Measurements from ENCODE around the gene IFIT3.

Gene IFIT3

DNA sequence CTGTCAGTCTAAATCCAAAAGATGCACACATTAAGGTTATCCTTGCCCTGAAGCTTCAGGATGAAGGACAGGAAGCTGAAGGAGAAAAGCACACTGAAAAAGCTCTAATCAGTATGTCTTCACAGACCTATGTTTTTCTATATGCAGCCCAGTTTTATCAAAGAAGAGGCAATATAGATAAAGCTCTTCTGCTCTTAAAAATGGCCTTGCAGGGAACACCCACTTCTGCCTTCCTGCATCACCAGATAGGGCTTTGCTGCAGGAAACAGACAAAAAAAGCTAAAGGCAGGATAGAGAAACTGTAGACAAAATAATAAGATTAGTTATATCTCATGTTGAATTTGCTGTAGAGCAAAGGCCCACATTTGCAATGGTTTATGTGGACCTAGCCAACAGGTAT, 35.1 kb downstream of the IFIT3 start:
- Mint-ChIP-seq H3K36me3 (ENCODE audit: insufficient read depth) (no peaks in the 10 kb centered on the region), H3K4me1 (ENCODE audit: low read depth in 2 of 2) (peaks cover 7 to 8% of the 10 kb centered on the region in 2 donors), H3K27me3 (peaks cover 0 to 11% of the 10 kb centered on the region in 2 donors), H3K9me3 (peaks cover 0 to 1% of the 10 kb centered on the region in 2 donors), H3K4me3 (no peak overlapping the region), H3K27ac (no peak overlapping the region)
- ATAC-seq (replicated peaks) (no peak), DNase-seq (no peak)

DNA sequence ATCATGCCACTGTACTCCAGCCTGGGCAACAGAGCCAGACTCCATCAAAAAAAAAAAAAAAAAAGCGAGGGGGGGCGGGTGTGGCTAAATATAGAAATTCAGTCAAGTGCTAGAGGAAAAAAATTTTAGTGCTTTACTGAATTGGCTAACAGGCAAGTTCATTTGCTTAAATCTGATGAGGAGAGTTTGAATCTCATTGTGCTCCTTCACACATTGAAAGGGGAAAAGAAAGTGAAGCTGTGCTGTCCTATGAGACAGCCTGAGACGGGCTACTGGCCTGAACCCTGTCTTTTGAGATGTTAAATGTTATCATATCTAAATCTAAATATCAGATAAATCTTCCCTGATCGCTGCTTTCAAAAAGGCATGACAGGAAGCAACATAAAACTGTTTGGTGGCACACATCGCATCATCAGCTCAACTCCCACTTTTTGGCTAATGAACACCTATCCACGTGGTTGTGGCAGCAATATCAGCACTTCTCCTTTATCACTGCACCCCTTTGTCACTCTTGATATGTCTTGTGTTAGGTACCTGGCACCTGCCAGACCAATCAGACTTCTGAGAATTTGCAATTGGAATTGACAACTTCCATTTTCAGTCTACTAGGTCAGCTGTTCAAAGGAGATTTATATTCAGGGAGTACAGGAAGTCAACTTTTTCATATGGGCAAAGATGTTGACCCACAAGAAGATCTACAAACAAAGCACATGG, 36.1 kb downstream of the IFIT3 start:
- H3K4me3 Mint-ChIP-seq = no peak overlapping the region
- H3K9me3 Mint-ChIP-seq = peaks cover 0 to 1% of the 10 kb centered on the region in 2 donors
- DNase-seq (no peak), ATAC-seq (replicated peaks) (no peak)
- H3K27ac Mint-ChIP-seq = no peak overlapping the region
- peaks cover 10 to 15% of the 10 kb centered on the region in 2 donors for H3K4me1 Mint-ChIP-seq (ENCODE audit: low read depth in 2 of 2)
- peaks cover 0 to 11% of the 10 kb centered on the region in 2 donors for H3K27me3 Mint-ChIP-seq
- no peaks in the 10 kb centered on the region for H3K36me3 Mint-ChIP-seq (ENCODE audit: insufficient read depth)

DNA sequence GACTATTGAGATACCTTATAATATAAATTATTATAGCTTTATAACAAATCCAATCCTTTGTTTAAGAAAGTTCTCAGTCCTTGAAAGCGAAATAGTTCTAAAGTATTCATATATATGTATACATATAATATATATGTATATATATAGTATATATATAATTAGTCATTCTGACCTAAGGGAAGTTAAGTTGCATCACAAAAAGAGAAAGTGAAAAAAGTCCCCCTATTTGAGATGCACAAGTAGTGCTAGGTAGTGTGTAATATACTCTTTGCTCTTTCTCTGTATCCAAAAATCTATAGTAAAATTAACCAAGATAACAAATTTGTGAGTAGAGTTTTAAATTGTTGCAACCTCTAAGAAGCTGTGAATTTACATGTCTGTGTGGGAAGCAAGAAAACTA, 36.7 kb downstream of the IFIT3 start:
- DNase-seq (no peak), ATAC-seq (replicated peaks) (no peak)
- Mint-ChIP-seq H3K9me3 (peaks cover 0 to 1% of the 10 kb centered on the region in 2 donors), H3K27me3 (peaks cover 0 to 11% of the 10 kb centered on the region in 2 donors), H3K36me3 (ENCODE audit: insufficient read depth) (no peaks in the 10 kb centered on the region), H3K4me1 (ENCODE audit: low read depth in 2 of 2) (peaks cover 12 to 20% of the 10 kb centered on the region in 2 donors), H3K4me3 (no peak overlapping the region), H3K27ac (no peak overlapping the region)

DNA sequence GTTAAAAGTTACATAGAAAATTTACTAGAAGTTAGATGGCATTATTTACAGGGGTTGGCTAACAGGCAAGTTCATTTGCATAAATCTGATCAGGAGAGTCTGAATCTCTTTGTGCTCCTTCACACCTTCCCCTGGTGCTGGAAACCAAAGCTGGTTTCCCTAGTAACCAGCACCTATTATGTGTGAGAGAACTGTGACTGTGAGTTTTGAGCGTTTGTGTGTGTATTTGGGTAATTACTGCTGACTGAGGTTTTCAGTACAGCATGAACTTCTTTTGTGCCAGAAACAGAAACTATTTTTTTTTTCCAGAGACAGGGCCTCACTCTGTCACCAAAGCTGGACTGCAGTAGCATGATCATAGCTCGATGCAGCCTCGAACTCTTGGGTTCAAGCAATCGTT, 39.7 kb downstream of the IFIT3 start:
- H3K27me3 Mint-ChIP-seq = peaks cover 9 to 12% of the 10 kb centered on the region in 2 donors
- H3K27ac Mint-ChIP-seq = peak overlapping the region; percentile 38 to 44
- peak overlapping the region in 1 of 2 donors; percentile 21 for H3K4me3 Mint-ChIP-seq
- ATAC-seq (replicated peaks) = peak; percentile 95
- H3K9me3 Mint-ChIP-seq = peaks cover 0 to 1% of the 10 kb centered on the region in 2 donors
- peaks cover 12 to 22% of the 10 kb centered on the region in 2 donors for H3K4me1 Mint-ChIP-seq (ENCODE audit: low read depth in 2 of 2)
- DNase-seq = peak; percentile 20 to 27 (median 24)
- H3K36me3 Mint-ChIP-seq (ENCODE audit: insufficient read depth) = no peaks in the 10 kb centered on the region

DNA sequence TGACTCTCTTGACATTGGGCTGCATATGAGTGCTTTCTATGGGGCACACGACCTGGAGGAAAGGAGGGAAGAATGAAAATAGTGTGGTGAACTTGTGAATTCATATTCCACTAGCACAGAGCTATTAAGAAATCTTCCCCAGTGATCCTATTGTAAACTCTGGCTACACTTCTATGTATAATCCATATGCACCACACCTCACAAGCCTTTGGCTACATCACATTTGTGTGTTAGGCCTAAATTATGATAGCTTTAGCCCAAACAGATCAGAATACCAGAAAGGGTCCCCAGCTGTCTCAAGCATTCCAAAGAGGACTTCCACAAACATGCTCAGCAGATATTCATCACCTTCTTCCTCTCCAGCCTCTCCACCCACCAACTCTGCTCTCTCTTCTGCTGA, 40.3 kb downstream of the IFIT3 start:
- Mint-ChIP-seq H3K4me1 (ENCODE audit: low read depth in 2 of 2) (peaks cover 12 to 22% of the 10 kb centered on the region in 2 donors), H3K36me3 (ENCODE audit: insufficient read depth) (no peaks in the 10 kb centered on the region), H3K9me3 (peaks cover 0 to 1% of the 10 kb centered on the region in 2 donors), H3K4me3 (no peak overlapping the region), H3K27me3 (peaks cover 14 to 18% of the 10 kb centered on the region in 2 donors), H3K27ac (peak overlapping the region; percentile 38 to 44)
- DNase-seq (no peak), ATAC-seq (replicated peaks) (no peak)

DNA sequence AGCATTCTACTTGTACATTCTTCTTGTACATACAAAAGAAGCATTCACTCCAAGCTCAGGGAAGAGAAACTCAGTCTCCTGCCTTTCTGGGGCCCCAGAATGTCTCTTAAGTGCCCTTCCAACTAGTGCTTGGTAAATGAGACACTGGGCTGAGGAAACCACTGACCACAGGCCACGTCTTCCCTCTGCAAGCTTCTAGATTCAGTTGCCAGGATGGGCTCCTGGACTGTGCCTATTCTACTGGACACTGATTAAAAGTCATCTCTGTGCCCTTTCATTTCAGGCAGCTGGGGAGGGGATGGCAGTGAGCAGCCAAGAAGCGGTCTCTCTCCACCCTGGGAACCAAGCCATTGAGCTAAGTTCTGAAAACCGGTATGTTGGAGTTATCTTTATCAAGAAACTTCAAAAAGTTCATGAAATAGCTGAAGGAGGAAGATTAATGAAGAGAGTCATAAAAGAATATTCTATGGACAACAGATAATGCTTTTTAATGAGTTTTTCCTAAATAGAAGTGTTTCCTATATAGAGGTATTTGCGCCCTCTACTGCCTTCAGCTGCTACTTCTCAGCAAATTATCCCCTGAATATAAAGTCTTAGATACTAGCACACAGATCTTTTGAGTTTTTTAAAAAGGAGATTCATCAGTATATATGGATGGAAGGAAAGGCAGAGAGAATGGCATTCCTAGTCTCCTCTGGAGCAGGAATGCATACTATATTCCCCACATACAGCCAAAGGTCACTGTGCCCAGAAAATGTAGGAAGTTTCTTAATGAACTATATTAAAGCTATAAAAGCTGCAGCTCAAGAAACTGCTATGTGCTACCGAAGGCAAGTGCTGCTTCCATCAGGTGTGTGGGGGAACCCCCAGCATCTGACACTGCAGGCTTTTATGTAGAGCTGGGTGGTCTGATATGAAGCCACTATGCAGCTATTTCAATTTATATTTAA, 41.6 kb downstream of the IFIT3 start:
- Mint-ChIP-seq H3K27ac (peak overlapping the region in 1 of 2 donors; percentile 51), H3K27me3 (peaks cover 19% of the 10 kb centered on the region in 2 donors), H3K36me3 (ENCODE audit: insufficient read depth) (no peaks in the 10 kb centered on the region), H3K9me3 (peaks cover 0 to 1% of the 10 kb centered on the region in 2 donors), H3K4me1 (ENCODE audit: low read depth in 2 of 2) (peaks cover 12 to 22% of the 10 kb centered on the region in 2 donors), H3K4me3 (no peak overlapping the region)
- no peak for DNase-seq
- no peak for ATAC-seq (replicated peaks)

DNA sequence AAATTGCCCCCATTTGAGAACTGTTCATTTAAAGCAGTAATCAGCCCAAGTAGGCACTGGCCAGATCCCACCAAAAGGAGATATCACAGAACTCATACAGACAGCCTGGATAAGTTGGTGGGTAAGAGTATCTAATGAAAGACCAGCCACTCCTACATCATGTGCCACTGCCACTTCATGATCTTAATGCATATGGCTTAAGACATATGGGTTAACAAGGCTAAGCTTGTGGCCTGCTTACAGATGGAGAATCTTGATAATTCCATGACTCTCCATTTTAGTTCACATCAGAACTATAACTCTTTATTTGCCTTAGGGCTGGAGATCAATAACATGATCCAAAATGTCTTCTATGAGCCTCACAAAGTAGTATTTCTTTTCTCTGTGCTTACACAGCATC, 43.3 kb downstream of the IFIT3 start:
- Mint-ChIP-seq H3K36me3 (ENCODE audit: insufficient read depth) (no peaks in the 10 kb centered on the region), H3K9me3 (no peaks in the 10 kb centered on the region), H3K4me1 (ENCODE audit: low read depth in 2 of 2) (peaks cover 12 to 22% of the 10 kb centered on the region in 2 donors), H3K4me3 (no peak overlapping the region), H3K27ac (peak overlapping the region in 1 of 2 donors; percentile 62), H3K27me3 (peaks cover 19 to 20% of the 10 kb centered on the region in 2 donors)
- DNase-seq = no peak
- no peak for ATAC-seq (replicated peaks)

DNA sequence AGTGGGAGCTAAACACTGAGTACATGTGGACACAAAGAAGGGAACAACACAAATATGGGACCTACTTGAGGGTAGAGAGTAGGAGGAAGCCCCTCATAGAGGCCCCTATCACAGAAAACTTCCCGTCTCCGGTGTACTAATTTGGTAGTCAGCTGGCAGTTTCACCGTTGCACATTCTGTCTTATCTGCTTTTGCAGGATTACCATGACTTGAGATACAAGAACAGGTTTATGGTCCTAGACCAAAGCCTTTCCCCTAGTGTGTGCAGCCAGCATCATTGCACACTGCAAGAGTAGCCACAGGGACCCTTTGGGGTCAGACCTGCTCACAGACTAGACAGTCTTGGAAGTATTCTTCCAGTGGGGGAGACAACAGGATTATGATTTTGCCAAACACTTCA, 44.2 kb downstream of the IFIT3 start:
- DNase-seq = no peak
- H3K4me3 Mint-ChIP-seq = no peak overlapping the region
- H3K27ac Mint-ChIP-seq = no peak overlapping the region
- peaks cover 12 to 22% of the 10 kb centered on the region in 2 donors for H3K4me1 Mint-ChIP-seq (ENCODE audit: low read depth in 2 of 2)
- no peak for ATAC-seq (replicated peaks)
- H3K36me3 Mint-ChIP-seq (ENCODE audit: insufficient read depth) = no peaks in the 10 kb centered on the region
- peaks cover 19 to 20% of the 10 kb centered on the region in 2 donors for H3K27me3 Mint-ChIP-seq
- no peaks in the 10 kb centered on the region for H3K9me3 Mint-ChIP-seq

DNA sequence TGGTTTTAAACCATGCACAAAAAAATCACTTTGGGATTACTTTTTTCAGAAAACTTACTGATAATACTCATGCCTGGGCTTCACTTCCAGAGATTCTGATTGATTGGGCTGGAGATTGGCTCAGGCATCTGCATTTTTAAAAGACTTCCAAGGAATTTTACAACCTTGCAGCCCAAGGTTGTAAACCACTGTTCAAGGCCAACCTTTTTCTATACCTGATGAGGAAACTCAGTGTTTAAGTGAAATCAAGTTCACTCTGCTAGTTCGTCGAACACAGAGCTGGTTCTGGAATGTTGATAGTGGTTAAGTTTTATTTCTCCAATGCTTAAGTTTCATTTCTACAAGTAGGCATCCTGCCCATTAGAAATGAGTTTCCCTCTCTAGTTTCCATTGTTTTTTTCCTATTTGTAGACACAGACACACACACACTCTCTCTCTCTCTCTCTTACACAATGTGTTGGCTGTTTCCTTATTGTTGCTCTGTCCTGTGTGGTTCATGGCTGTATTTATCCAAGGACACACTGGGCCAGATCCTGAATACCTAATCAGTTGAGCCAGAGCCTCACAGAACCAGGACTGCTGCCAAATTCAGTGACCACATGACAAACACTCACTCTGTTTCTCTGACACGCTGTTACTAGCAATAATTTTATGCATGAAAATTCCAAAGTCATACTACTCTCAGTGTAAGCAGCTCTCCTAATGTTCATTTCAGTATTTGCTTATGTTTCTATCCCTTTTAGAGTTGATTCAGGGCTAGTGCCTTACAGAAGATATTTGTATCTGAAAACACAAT, 46.3 kb downstream of the IFIT3 start:
- DNase-seq (no peak), ATAC-seq (replicated peaks) (no peak)
- no peak overlapping the region for H3K4me3 Mint-ChIP-seq
- peaks cover 19 to 20% of the 10 kb centered on the region in 2 donors for H3K27me3 Mint-ChIP-seq
- peaks cover 2 to 6% of the 10 kb centered on the region in 2 donors for H3K4me1 Mint-ChIP-seq (ENCODE audit: low read depth in 2 of 2)
- H3K9me3 Mint-ChIP-seq = no peaks in the 10 kb centered on the region
- H3K36me3 Mint-ChIP-seq (ENCODE audit: insufficient read depth) = no peaks in the 10 kb centered on the region
- H3K27ac Mint-ChIP-seq = no peak overlapping the region

DNA sequence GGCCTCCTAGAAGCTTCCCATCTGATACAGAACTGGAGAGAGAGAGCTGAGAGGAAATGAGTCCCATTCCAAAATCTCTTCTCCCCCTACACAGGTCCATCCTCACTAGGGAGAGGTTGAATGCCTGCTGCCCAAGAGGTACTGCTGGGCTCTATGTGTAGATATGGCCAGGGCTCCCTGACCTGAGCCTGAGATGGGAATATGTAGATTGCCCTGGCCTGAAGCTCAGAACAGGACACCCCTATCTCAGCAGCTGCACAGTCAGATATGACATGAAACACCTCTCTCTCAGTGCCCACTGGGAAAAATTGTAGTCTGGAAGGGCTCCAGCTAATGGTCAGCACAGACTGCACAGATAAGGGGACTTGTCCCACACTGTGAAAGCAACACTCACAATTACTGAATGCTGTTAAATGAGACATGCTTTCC, 46.9 kb downstream of the IFIT3 start:
- no peak for DNase-seq
- no peak for ATAC-seq (replicated peaks)
- no peaks in the 10 kb centered on the region for H3K36me3 Mint-ChIP-seq (ENCODE audit: insufficient read depth)
- H3K4me1 Mint-ChIP-seq (ENCODE audit: low read depth in 2 of 2) = no peaks in the 10 kb centered on the region
- no peak overlapping the region for H3K4me3 Mint-ChIP-seq
- H3K27ac Mint-ChIP-seq = no peak overlapping the region
- H3K27me3 Mint-ChIP-seq = peaks cover 19 to 20% of the 10 kb centered on the region in 2 donors
- H3K9me3 Mint-ChIP-seq = no peaks in the 10 kb centered on the region

DNA sequence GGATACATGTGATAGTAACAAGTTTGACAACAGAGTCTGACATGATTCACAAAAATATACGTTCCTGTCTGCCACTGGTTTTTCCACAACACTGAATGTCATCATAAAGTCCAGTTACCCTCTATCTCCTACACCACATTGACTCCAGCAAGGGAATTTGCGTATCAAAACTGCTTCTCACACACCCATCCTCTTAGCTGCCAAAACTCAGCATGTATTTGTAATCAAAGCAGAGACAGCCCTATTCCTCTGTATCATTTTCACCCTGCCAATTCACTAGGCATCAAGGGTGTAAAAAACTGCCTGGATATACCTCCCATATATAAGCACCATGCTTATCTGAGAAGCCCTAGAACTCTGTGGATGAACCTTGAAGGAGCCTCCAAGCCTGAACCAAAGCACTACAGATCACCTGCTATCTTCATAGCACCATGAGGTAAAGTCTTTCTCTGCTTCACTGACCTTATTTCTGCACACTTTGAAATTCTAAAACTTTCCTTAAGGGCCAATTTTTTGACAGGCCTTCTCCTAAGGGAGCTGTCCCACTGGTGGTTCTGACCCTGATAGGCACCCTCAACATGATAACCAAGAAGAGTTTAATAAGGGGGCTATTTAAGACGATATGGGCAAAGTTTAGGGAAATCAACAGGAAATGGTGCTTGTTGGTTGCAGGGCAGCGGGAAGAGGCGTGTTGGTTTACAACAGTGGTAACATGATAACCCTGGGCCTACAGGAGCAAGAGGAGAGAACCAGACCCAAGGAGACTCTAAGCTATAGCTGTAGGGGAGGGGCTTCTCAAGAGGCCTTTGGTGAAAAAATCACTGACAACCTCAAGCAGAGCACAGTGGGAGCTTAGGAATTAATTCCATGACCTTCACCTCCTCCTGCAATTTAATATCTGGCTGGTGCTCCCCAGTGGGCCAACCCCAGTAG, 50.2 kb downstream of the IFIT3 start, which contains the start of gene IFIT1B:
IFIT1B (plus strand) TSS at position 352 of the 933 bp plus-strand sequence; CDS start at position 432, 80 bp downstream.
- H3K27me3 Mint-ChIP-seq = peaks cover 3 to 7% of the 10 kb centered on the region in 2 donors
- ATAC-seq (replicated peaks) (no peak), DNase-seq (no peak)
- H3K36me3 Mint-ChIP-seq (ENCODE audit: insufficient read depth) = no peaks in the 10 kb centered on the region
- no peaks in the 10 kb centered on the region for H3K4me1 Mint-ChIP-seq (ENCODE audit: low read depth in 2 of 2)
- no peak within 1 kb of the TSS for H3K27ac Mint-ChIP-seq
- H3K4me3 Mint-ChIP-seq = no peak within 1 kb of the TSS
- H3K9me3 Mint-ChIP-seq = no peaks in the 10 kb centered on the region

DNA sequence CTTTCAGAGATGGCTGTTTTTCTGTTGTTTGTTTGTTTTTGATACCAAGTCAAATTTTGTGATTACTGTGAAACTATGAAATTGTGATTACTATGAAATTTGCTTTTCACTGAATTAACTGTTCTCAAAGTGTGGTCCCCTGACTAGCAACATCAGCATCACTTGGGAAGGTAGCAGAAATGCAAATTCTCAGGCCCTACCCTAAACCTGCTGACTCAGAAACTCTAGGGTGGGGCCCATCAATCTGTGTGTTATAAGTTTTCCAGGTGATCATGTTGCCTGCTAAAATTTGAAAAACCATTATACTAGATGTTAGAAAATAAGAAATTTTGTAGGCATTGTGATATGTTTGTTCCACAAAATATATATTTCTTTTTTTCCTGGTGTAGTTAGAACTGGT, 51.3 kb downstream of the IFIT3 start:
- Mint-ChIP-seq H3K27me3 (peaks cover 4 to 6% of the 10 kb centered on the region in 2 donors), H3K9me3 (no peaks in the 10 kb centered on the region), H3K27ac (no peak overlapping the region), H3K36me3 (ENCODE audit: insufficient read depth) (no peaks in the 10 kb centered on the region), H3K4me1 (ENCODE audit: low read depth in 2 of 2) (no peaks in the 10 kb centered on the region), H3K4me3 (no peak overlapping the region)
- DNase-seq (no peak), ATAC-seq (replicated peaks) (no peak)

Data from effector memory CD8-positive, alpha-beta T cell (primary cell).